Neutrophil (primary cell): ENCODE data around the gene FIGNL1.

Experiments used
- H3K27ac ChIP-seq: fragments of 200-600 bp; sonication (generic); 2 replicates; pipeline ENCODE4 v1.5.1; 2016; ENCODE audit warnings: mild to moderate bottlenecking, moderate library complexity
- H3K27me3 ChIP-seq: fragments of 200-600 bp; sonication (generic); 2 replicates; pipeline ENCODE4 v1.6.0; 2016; ENCODE audit warnings: mild to moderate bottlenecking
- H3K36me3 ChIP-seq: fragments of 200-600 bp; sonication (generic); 2 replicates; pipeline ENCODE4 v1.5.1; 2017
- H3K4me1 ChIP-seq, 2 experiments: fragments of 200-600 bp in 1 of 2; sonication (generic) in 1 of 2; 1 replicate in 1 of 2; 2 replicates in 1 of 2; pipeline versions ENCODE4 v1.5.1 to v1.6.1; 2013 to 2016; ENCODE audit warnings: low read depth in 1 of 2, low read length in 1 of 2, mild to moderate bottlenecking in 1 of 2, moderate library complexity in 1 of 2; ENCODE audit not compliant: control insufficient read depth in 1 of 2, insufficient read depth in 1 of 2
- H3K4me3 ChIP-seq, 2 experiments: fragments of 200-600 bp in 1 of 2; sonication (generic) in 1 of 2; 1 replicate in 1 of 2; 2 replicates in 1 of 2; pipeline ENCODE4 v1.5.1; 2013 to 2016; ENCODE audit warnings: low read depth in 1 of 2, low read length in 1 of 2, mild to moderate bottlenecking in 1 of 2, moderate library complexity in 1 of 2
- H3K9me3 ChIP-seq: fragments of 200-600 bp; sonication (generic); 2 replicates; pipeline ENCODE4 v1.5.1; 2016
- CTCF ChIP-seq: fragments of 200-600 bp; sonication (generic); IDR thresholded peaks from 2 replicates; pipeline ENCODE4 v1.5.1; 2016; ENCODE audit warnings: antibody characterized with exemption

The FIGNL1 gene

GRCh38 chr7:50486512-50486911, 36.4 kb upstream of the FIGNL1 start:
- no peak for TF ChIP-seq CTCF
- Histone ChIP-seq H3K27ac (no peak overlapping the region), H3K36me3 (no peaks in the 10 kb centered on the region), H3K4me1 (no peaks in the 10 kb centered on the region), H3K9me3 (no peaks in the 10 kb centered on the region), H3K27me3 (no peaks in the 10 kb centered on the region), H3K4me3 (no peak overlapping the region)

GRCh38 chr7:50481867-50482266, 31.7 kb upstream of the FIGNL1 start:
- TF ChIP-seq CTCF = no peak
- Histone ChIP-seq H3K27ac (no peak overlapping the region), H3K4me3 (no peak overlapping the region), H3K27me3 (no peaks in the 10 kb centered on the region), H3K4me1 (no peaks in the 10 kb centered on the region), H3K9me3 (no peaks in the 10 kb centered on the region), H3K36me3 (no peaks in the 10 kb centered on the region)

- no peak overlapping the region for H3K4me3 ChIP-seq
- no peaks in the 10 kb centered on the region for H3K36me3 ChIP-seq
- H3K4me1 ChIP-seq = no peaks in the 10 kb centered on the region
- H3K9me3 ChIP-seq = no peaks in the 10 kb centered on the region
- TF ChIP-seq CTCF = no peak
- H3K27me3 ChIP-seq = no peaks in the 10 kb centered on the region
- no peak overlapping the region for H3K27ac ChIP-seq
These were observed 30.6 kb upstream of the FIGNL1 start for GRCh38 chr7:50480797-50481196.

GRCh38 chr7:50479743-50480517, 29.8 kb upstream of the FIGNL1 start:
- H3K36me3 ChIP-seq = no peaks in the 10 kb centered on the region
- H3K27me3 ChIP-seq = no peaks in the 10 kb centered on the region
- no peak overlapping the region for H3K27ac ChIP-seq
- no peaks in the 10 kb centered on the region for H3K4me1 ChIP-seq
- no peak overlapping the region for H3K4me3 ChIP-seq
- no peak for TF ChIP-seq CTCF
- H3K9me3 ChIP-seq = no peaks in the 10 kb centered on the region

GRCh38 chr7:50477640-50478039, 27.5 kb upstream of the FIGNL1 start:
- H3K27ac ChIP-seq = no peak overlapping the region
- H3K36me3 ChIP-seq = no peaks in the 10 kb centered on the region
- H3K9me3 ChIP-seq = no peaks in the 10 kb centered on the region
- H3K4me1 ChIP-seq = no peaks in the 10 kb centered on the region
- H3K27me3 ChIP-seq = no peaks in the 10 kb centered on the region
- H3K4me3 ChIP-seq = no peak overlapping the region
- no peak for TF ChIP-seq CTCF
